ENCODE results near the gene BMP3. TPM values are rescaled to one million over a fixed set of nuclear protein-coding genes. Genes with fewer than 3 reads are reported as not detected.

The BMP3 gene
- total and polyA plus RNA-seq, 4 donors = 0.47 TPM; not detected in 3

DNA sequence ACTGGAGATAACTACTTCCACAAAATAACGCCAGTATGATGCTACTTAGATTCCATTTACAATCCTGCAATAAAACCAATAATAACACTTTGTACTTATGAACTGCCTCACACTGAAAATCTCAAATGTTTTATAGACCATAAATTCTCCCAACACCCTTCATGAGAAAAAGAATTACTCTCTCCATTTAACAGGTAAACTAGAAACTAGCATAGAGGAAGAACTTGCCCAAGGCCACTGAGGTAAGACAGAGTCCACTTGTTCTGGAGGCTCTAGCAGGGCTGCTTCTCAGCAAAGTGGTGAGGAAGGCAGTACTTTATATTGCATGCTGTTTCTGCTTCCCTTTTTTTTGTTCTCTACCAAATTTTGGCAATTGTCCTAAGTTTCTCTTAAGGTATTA, 11.5 kb upstream of the BMP3 start:
- Histone ChIP-seq H3K36me3 (ENCODE audit: control insufficient read depth in 4 of 4, insufficient read depth in 3 of 4, low read depth in 1 of 4, low read length in 3 of 4) (no peaks in the 10 kb centered on the region), H3K27ac (ENCODE audit: low read depth in 1 of 2, low read length in 2 of 2) (no peak overlapping the region), H3K27me3 (ENCODE audit: control insufficient read depth in 4 of 4, insufficient read depth in 4 of 4, low read length in 3 of 4) (peaks cover 0 to 17% (median 2%) of the 10 kb centered on the region in 4 donors), H3K9ac (ENCODE audit: low read depth in 1 of 2, low read length in 2 of 2) (no peak overlapping the region), H3K9me3 (ENCODE audit: control insufficient read depth in 4 of 4, low read length in 3 of 4) (no peaks in the 10 kb centered on the region), H3K4me1 (ENCODE audit: control insufficient read depth in 4 of 4, insufficient read depth in 4 of 4, low read length in 3 of 4) (no peaks in the 10 kb centered on the region), H3K4me3 (ENCODE audit: low read depth in 1 of 3, low read length in 3 of 3) (no peak overlapping the region)
- TF ChIP-seq, protein P1, sequence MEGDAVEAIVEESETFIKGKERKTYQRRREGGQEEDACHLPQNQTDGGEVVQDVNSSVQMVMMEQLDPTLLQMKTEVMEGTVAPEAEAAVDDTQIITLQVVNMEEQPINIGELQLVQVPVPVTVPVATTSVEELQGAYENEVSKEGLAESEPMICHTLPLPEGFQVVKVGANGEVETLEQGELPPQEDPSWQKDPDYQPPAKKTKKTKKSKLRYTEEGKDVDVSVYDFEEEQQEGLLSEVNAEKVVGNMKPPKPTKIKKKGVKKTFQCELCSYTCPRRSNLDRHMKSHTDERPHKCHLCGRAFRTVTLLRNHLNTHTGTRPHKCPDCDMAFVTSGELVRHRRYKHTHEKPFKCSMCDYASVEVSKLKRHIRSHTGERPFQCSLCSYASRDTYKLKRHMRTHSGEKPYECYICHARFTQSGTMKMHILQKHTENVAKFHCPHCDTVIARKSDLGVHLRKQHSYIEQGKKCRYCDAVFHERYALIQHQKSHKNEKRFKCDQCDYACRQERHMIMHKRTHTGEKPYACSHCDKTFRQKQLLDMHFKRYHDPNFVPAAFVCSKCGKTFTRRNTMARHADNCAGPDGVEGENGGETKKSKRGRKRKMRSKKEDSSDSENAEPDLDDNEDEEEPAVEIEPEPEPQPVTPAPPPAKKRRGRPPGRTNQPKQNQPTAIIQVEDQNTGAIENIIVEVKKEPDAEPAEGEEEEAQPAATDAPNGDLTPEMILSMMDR (IDR thresholded peaks at IDR 0.05; ENCODE audit: low read depth, low read length, missing input control) = no peak
- TF ChIP-seq, protein P2, sequence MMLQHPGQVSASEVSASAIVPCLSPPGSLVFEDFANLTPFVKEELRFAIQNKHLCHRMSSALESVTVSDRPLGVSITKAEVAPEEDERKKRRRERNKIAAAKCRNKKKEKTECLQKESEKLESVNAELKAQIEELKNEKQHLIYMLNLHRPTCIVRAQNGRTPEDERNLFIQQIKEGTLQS (IDR thresholded peaks at IDR 0.05) = no peak
- TF ChIP-seq RXRA (IDR thresholded peaks at IDR 0.05) (no peak), HNF4A (conservative IDR thresholded peaks at IDR 0.05) (no peak), JUND (IDR thresholded peaks at IDR 0.05) (no peak), NR2F2 (IDR thresholded peaks at IDR 0.05) (no peak), FOXA1 (IDR thresholded peaks at IDR 0.05) (no peak), FOXA2 (IDR thresholded peaks at IDR 0.05) (no peak), TAF1 (conservative IDR thresholded peaks at IDR 0.05) (no peak), SP1 (IDR thresholded peaks at IDR 0.05) (no peak), YY1 (IDR thresholded peaks at IDR 0.05) (no peak), EGR1 (IDR thresholded peaks at IDR 0.05; ENCODE audit: low read depth in 2 of 2) (no peak)
- TF ChIP-seq, protein P3, sequence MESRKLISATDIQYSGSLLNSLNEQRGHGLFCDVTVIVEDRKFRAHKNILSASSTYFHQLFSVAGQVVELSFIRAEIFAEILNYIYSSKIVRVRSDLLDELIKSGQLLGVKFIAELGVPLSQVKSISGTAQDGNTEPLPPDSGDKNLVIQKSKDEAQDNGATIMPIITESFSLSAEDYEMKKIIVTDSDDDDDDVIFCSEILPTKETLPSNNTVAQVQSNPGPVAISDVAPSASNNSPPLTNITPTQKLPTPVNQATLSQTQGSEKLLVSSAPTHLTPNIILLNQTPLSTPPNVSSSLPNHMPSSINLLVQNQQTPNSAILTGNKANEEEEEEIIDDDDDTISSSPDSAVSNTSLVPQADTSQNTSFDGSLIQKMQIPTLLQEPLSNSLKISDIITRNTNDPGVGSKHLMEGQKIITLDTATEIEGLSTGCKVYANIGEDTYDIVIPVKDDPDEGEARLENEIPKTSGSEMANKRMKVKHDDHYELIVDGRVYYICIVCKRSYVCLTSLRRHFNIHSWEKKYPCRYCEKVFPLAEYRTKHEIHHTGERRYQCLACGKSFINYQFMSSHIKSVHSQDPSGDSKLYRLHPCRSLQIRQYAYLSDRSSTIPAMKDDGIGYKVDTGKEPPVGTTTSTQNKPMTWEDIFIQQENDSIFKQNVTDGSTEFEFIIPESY (IDR thresholded peaks at IDR 0.05) = no peak
- TF ChIP-seq, protein P4, sequence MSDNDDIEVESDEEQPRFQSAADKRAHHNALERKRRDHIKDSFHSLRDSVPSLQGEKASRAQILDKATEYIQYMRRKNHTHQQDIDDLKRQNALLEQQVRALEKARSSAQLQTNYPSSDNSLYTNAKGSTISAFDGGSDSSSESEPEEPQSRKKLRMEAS (IDR thresholded peaks at IDR 0.05) = no peak
- no peak for DNase-seq (ENCODE audit: low spot score)
- 79% methylated on average over 1 of the region's 1 CpG for WGBS

DNA sequence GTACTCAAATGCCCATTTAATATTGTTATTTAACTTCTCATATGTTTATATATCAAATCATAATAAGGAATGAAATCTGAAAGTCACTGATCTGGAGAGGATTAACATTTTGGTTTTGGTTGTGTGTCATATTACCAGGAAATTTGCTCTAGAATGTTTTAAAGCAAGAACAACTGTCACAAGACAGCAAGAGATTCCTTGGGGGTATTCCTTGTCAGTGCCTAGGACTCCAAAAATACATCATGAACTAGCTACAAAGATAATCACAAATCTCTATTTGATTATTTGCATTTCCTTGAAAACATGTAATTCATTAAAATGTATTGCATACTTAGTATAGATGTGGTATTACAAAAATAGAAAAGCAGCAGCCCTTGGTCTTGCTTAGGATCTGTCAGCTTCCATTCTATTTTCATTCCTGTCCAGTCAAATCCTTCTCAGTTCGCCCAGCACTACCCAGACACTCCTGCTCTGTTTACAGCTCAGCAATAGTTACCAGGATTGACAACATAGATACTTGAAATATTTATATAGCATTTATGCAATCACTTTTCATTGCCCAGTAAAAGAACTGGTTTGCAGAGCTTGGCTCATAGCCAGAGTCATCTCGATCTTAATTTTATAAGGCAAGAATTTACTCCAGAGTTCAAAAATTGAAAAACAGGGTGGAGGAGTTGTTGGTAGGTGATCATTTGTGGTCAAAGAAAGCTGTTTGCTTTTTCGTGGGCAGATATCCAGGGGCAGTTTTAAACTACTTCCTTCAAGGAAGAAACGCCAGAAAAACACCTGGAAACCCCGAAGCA, 9.2 kb upstream of the BMP3 start:
- Histone ChIP-seq H3K9ac (ENCODE audit: low read depth in 1 of 2, low read length in 2 of 2) (no peak overlapping the region), H3K27me3 (ENCODE audit: control insufficient read depth in 4 of 4, insufficient read depth in 4 of 4, low read length in 3 of 4) (peaks cover 0 to 21% (median 5%) of the 10 kb centered on the region in 4 donors), H3K27ac (ENCODE audit: low read depth in 1 of 2, low read length in 2 of 2) (no peak overlapping the region), H3K9me3 (ENCODE audit: control insufficient read depth in 4 of 4, low read length in 3 of 4) (no peaks in the 10 kb centered on the region), H3K4me1 (ENCODE audit: control insufficient read depth in 4 of 4, insufficient read depth in 4 of 4, low read length in 3 of 4) (no peaks in the 10 kb centered on the region), H3K36me3 (ENCODE audit: control insufficient read depth in 4 of 4, insufficient read depth in 3 of 4, low read depth in 1 of 4, low read length in 3 of 4) (no peaks in the 10 kb centered on the region), H3K4me3 (ENCODE audit: low read depth in 1 of 3, low read length in 3 of 3) (no peak overlapping the region)
- DNase-seq (ENCODE audit: low spot score) = no peak
- 44% methylated on average over 5 of the region's 5 CpGs for WGBS
- TF ChIP-seq NR2F2 (IDR thresholded peaks at IDR 0.05) (no peak), YY1 (IDR thresholded peaks at IDR 0.05) (no peak), TAF1 (conservative IDR thresholded peaks at IDR 0.05) (no peak), HNF4G (IDR thresholded peaks at IDR 0.05) (no peak), JUND (IDR thresholded peaks at IDR 0.05) (no peak), RXRA (IDR thresholded peaks at IDR 0.05) (no peak), RAD21 (IDR thresholded peaks at IDR 0.05) (no peak), GABPA (IDR thresholded peaks at IDR 0.05 in 1 of 2, conservative IDR thresholded peaks at IDR 0.05 in 1 of 2) (no peak), FOXA1 (IDR thresholded peaks at IDR 0.05) (no peak), FOXA2 (IDR thresholded peaks at IDR 0.05) (no peak), HNF4A (conservative IDR thresholded peaks at IDR 0.05) (no peak), SP1 (IDR thresholded peaks at IDR 0.05) (no peak)
- TF ChIP-seq, protein P2 (IDR thresholded peaks at IDR 0.05) = no peak
- TF ChIP-seq, protein P1 (IDR thresholded peaks at IDR 0.05; ENCODE audit: low read depth, low read length, missing input control) = no peak
- TF ChIP-seq, protein P4 (IDR thresholded peaks at IDR 0.05) = no peak
- TF ChIP-seq, protein P3 (IDR thresholded peaks at IDR 0.05) = no peak
